ENCODE data around the gene GRIN2D.

Gene GRIN2D

DNA sequence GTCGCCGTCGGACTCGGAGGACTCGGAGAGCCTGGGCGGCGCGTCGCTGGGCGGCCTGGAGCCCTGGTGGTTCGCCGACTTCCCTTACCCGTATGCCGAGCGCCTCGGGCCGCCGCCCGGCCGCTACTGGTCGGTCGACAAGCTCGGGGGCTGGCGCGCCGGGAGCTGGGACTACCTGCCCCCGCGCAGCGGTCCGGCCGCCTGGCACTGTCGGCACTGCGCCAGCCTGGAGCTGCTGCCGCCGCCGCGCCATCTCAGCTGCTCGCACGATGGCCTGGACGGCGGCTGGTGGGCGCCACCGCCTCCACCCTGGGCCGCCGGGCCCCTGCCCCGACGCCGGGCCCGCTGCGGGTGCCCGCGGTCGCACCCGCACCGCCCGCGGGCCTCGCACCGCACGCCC is 49.8 kb downstream of the GRIN2D start:
- no peak for DNase-seq

Data from hematopoietic multipotent progenitor cell treated with erythropoietin and hydrocortisone succinate and interleukin-3 and kit ligand, for 8 days (in vitro differentiated cells).